ENCODE data around the gene ZRANB3.

DNA sequence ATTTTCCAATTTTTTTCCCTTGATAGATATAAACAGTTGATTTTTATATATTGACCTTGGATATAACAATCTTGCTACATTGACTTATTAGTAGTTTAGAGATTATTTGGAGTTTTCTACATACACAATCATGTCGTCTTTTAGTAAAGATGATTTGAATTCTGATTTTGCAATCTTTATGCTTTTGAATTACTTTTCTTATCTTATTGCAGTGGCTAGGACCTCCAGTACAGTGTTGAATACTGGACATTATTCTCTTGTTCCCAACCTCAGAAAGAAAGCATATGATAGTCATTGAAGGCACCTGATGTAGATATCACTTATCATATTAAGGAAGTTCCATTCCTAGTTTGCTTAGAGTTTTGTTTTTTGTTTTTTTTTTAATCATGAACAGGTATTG is 388.7 kb downstream of the ZRANB3 start:
- TF ChIP-seq, protein P1, sequence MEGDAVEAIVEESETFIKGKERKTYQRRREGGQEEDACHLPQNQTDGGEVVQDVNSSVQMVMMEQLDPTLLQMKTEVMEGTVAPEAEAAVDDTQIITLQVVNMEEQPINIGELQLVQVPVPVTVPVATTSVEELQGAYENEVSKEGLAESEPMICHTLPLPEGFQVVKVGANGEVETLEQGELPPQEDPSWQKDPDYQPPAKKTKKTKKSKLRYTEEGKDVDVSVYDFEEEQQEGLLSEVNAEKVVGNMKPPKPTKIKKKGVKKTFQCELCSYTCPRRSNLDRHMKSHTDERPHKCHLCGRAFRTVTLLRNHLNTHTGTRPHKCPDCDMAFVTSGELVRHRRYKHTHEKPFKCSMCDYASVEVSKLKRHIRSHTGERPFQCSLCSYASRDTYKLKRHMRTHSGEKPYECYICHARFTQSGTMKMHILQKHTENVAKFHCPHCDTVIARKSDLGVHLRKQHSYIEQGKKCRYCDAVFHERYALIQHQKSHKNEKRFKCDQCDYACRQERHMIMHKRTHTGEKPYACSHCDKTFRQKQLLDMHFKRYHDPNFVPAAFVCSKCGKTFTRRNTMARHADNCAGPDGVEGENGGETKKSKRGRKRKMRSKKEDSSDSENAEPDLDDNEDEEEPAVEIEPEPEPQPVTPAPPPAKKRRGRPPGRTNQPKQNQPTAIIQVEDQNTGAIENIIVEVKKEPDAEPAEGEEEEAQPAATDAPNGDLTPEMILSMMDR (IDR thresholded peaks at IDR 0.05; ENCODE audit: insufficient read depth, low read depth, low read length): no peak
- TF ChIP-seq EZH2 (IDR thresholded peaks at IDR 0.05; ENCODE audit: insufficient read depth, low read length): no peak
